Cardiac muscle cell (in vitro differentiated cells and primary cell): ENCODE data around the gene ME1. TPM values are rescaled to one million over a fixed set of nuclear protein-coding genes. Genes with fewer than 3 reads are reported as not detected.

ENCODE experiments used
- DNase-seq, 2 donors: peaks; one replicate each; pipeline versions ENCODE4 v3.0.0 to v3.0.0-alpha.2; 2010 to 2017; ENCODE audit warnings: low read depth in 1 of 2, low spot score in 1 of 2
- H3K27ac ChIP-seq: fragments of 200-600 bp; sonication (generic); 2 replicates; pipeline ENCODE4 v1.5.1; 2016
- H3K27me3 ChIP-seq: fragments of 200-600 bp; sonication (generic); 2 replicates; pipeline ENCODE4 v1.6.0; 2016; ENCODE audit warnings: control low read depth
- H3K36me3 ChIP-seq: fragments of 200-600 bp; sonication (generic); 2 replicates; pipeline ENCODE4 v1.5.1; 2016; ENCODE audit warnings: control low read depth
- H3K4me1 ChIP-seq: fragments of 200-600 bp; sonication (generic); 2 replicates; pipeline ENCODE4 v1.8.1; 2017; ENCODE audit warnings: low read depth, mild to moderate bottlenecking, mixed run types
- H3K4me3 ChIP-seq: fragments of 200-600 bp; sonication (generic); 2 replicates; pipeline ENCODE4 v1.5.1; 2016; ENCODE audit warnings: mild to moderate bottlenecking
- H3K9me3 ChIP-seq: fragments of 200-600 bp; sonication (generic); 2 replicates; pipeline ENCODE4 v1.5.1; 2017; ENCODE audit warnings: low read depth, mild to moderate bottlenecking, control low read depth
- CTCF ChIP-seq: IDR thresholded peaks from 2 replicates; pipeline ENCODE4 v1.5.1; 2012; ENCODE audit warnings: low read depth, mild to moderate bottlenecking, low read length
- polyA plus RNA-seq: library from polyadenylated mRNA; unstranded; fragments of >200 nt; fragmentation: Nextera tagmentation; extraction: Ambion mirVana; gene quantifications from 2 replicates; pipeline ENCODE4 v1.2.1, GENCODE V29; 2016
- total RNA-seq: library from RNA; depleted of rRNA; stranded (reverse); fragments of >200 nt; gene quantifications from 2 replicates; pipeline ENCODE4 v1.2.3, GENCODE V29; 2016

Gene ME1
- total and polyA plus RNA-seq, 2 experiments from 2014 or later: 2.0 to 6.6 TPM

GRCh38 chr6:83313882-83314281 is 117.0 kb downstream of the ME1 start:
- no peaks in the 10 kb centered on the region for H3K4me1 ChIP-seq
- no peak for TF ChIP-seq CTCF
- no peak overlapping the region for H3K27ac ChIP-seq
- DNase-seq: peak in 1 of 2 donors; percentile 6
- H3K36me3 ChIP-seq: no peaks in the 10 kb centered on the region
- no peaks in the 10 kb centered on the region for H3K9me3 ChIP-seq
- H3K4me3 ChIP-seq: no peak overlapping the region
- H3K27me3 ChIP-seq: no peaks in the 10 kb centered on the region

- Histone ChIP-seq H3K36me3 (no peaks in the 10 kb centered on the region), H3K9me3 (no peaks in the 10 kb centered on the region), H3K4me3 (no peak overlapping the region), H3K27me3 (no peaks in the 10 kb centered on the region), H3K4me1 (no peaks in the 10 kb centered on the region), H3K27ac (no peak overlapping the region)
- peak in 1 of 2 donors; percentile 27 for DNase-seq
- no peak for TF ChIP-seq CTCF
Measured at GRCh38 chr6:83311231-83311630, 119.6 kb downstream of the ME1 start.

GRCh38 chr6:83310046-83310445 is 120.8 kb downstream of the ME1 start:
- no peaks in the 10 kb centered on the region for H3K4me1 ChIP-seq
- no peak for DNase-seq

GRCh38 chr6:83309344-83309743 is 121.5 kb downstream of the ME1 start:
- Histone ChIP-seq H3K9me3 (no peaks in the 10 kb centered on the region), H3K27me3 (no peaks in the 10 kb centered on the region), H3K27ac (no peak overlapping the region), H3K4me1 (no peaks in the 10 kb centered on the region), H3K4me3 (no peak overlapping the region), H3K36me3 (no peaks in the 10 kb centered on the region)
- DNase-seq: peak in 1 of 2 donors; percentile 13
- no peak for TF ChIP-seq CTCF

More at GRCh38 chr6:83310046-83310445, 120.8 kb downstream of the ME1 start:
- H3K27me3 ChIP-seq: no peaks in the 10 kb centered on the region
- no peak for TF ChIP-seq CTCF
- no peaks in the 10 kb centered on the region for H3K36me3 ChIP-seq
- H3K9me3 ChIP-seq: no peaks in the 10 kb centered on the region
- H3K4me3 ChIP-seq: no peak overlapping the region
- no peak overlapping the region for H3K27ac ChIP-seq

- Histone ChIP-seq H3K9me3 (no peaks in the 10 kb centered on the region), H3K4me1 (no peaks in the 10 kb centered on the region), H3K27me3 (no peaks in the 10 kb centered on the region), H3K27ac (no peak overlapping the region), H3K36me3 (no peaks in the 10 kb centered on the region), H3K4me3 (no peak overlapping the region)
- DNase-seq: no peak
- no peak for TF ChIP-seq CTCF
Measured at GRCh38 chr6:83308833-83309232, 122.0 kb downstream of the ME1 start.

- Histone ChIP-seq H3K4me1 (no peaks in the 10 kb centered on the region), H3K36me3 (no peaks in the 10 kb centered on the region), H3K9me3 (no peaks in the 10 kb centered on the region), H3K4me3 (no peak overlapping the region), H3K27me3 (no peaks in the 10 kb centered on the region), H3K27ac (no peak overlapping the region)
- DNase-seq: no peak
- no peak for TF ChIP-seq CTCF
Measured at GRCh38 chr6:83307849-83308248, 123.0 kb downstream of the ME1 start.
